ENCODE results near the gene ALKBH6. TPM values are rescaled to one million over a fixed set of nuclear protein-coding genes. Genes with fewer than 3 reads are reported as not detected.
A peak's percentile ranks its signal among the peaks of the same experiment; 100 is the strongest.

ALKBH6 gene
- total and polyA plus RNA-seq, 12 donors: 7.9 to 18.9 (median 10.4) TPM

- intact Hi-C loops (cut with DNase I): loop anchor here in 5 of 10 donors (5.0 to 10.0 kb wide), 4 partner anchors 38 to 113 kb away; partner anchors contain the start of genes OVOL3 (in 2 of the 5), POLR2I (in 2 of the 5) and TBCB (in 1 of the 5)
- DNase-seq (no peak), ATAC-seq (no peak)
- WGBS, 2 donors: 79 to 82% methylated on average over 6 of the region's 6 CpGs
- no peak for TF ChIP-seq CTCF (IDR thresholded peaks at IDR 0.05)
- peaks cover 3 to 12% (median 8%) of the 10 kb centered on the region in 9 donors for H3K4me1 ChIP-seq
- H3K36me3 ChIP-seq: peaks cover 0 to 18% (median 0%) of the 10 kb centered on the region in 9 donors
- H3K27ac ChIP-seq: no peak overlapping the region
- H3K4me3 ChIP-seq: no peak overlapping the region
- no peaks in the 10 kb centered on the region for H3K9me3 ChIP-seq
- H3K27me3 ChIP-seq: no peaks in the 10 kb centered on the region
Observed at GRCh38 chr19:36059180-36059910, 45.3 kb upstream of the ALKBH6 start.

GRCh38 chr19:36058481-36059179, 44.6 kb upstream of the ALKBH6 start:
- H3K27ac ChIP-seq: no peak overlapping the region
- no peaks in the 10 kb centered on the region for H3K9me3 ChIP-seq
- intact Hi-C loops (cut with DNase I): loop anchor here in 5 of 10 donors (5.0 to 10.0 kb wide), 4 partner anchors 39 to 114 kb away; partner anchors contain the start of genes OVOL3 (in 2 of the 5), POLR2I (in 2 of the 5) and TBCB (in 1 of the 5)
- H3K4me1 ChIP-seq: peaks cover 3 to 12% (median 8%) of the 10 kb centered on the region in 9 donors
- 88 to 94% methylated on average over 12 of the region's 12 CpGs for WGBS, 2 donors
- H3K36me3 ChIP-seq: peaks cover 0 to 13% (median 0%) of the 10 kb centered on the region in 9 donors
- ATAC-seq (no peak), DNase-seq (no peak)
- TF ChIP-seq CTCF (IDR thresholded peaks at IDR 0.05): no peak
- H3K4me3 ChIP-seq: no peak overlapping the region
- no peaks in the 10 kb centered on the region for H3K27me3 ChIP-seq

- peak in 2 of 9 donors; percentile 1 to 7 for TF ChIP-seq CTCF (IDR thresholded peaks at IDR 0.05)
- intact Hi-C loops (cut with DNase I): loop anchor here in 7 of 10 donors (1.0 to 10.0 kb wide), 10 partner anchors 41 to 159 kb away; partner anchors contain the start of genes POLR2I (in 4 of the 7), TBCB (in 4 of the 7), ALKBH6 (in 2 of the 7) and OVOL3 (in 2 of the 7)
- Histone ChIP-seq H3K27me3 (no peaks in the 10 kb centered on the region), H3K27ac (peak within 1 kb of the TSS; percentile 86 to 97 (median 92)), H3K4me1 (peaks cover 3 to 21% (median 16%) of the 10 kb centered on the region in 9 donors), H3K9me3 (no peaks in the 10 kb centered on the region), H3K4me3 (peak within 1 kb of the TSS; percentile 43 to 75 (median 66)), H3K36me3 (peaks cover 0 to 8% (median 0%) of the 10 kb centered on the region in 9 donors)
- ATAC-seq (peak; percentile 83 to 92 (median 88)), DNase-seq (peak; percentile 92 to 94)
- 1% methylated on average over 62 to 75 of the region's 76 CpGs for WGBS, 2 donors
Observed at GRCh38 chr19:36054733-36055686, 41.0 kb upstream of the ALKBH6 start, which contains the start of gene WDR62. Gene WDR62, plus strand, starts transcription at chr19:36054897. Its CDS starts 75 bp downstream, at chr19:36054972.

Measured in heart right ventricle (tissue), 16 donors.